PC-9 (cell line): ENCODE results near the gene FEN1. TPM values are rescaled to one million over a fixed set of nuclear protein-coding genes. Genes with fewer than 3 reads are reported as not detected.

Source experiments
- BruUV-seq: library from RNA; stranded (reverse); fragments of 400-500 nt; replicated peaks from 2 replicates; lab custom pipeline; 2021; lab: Mats Ljungman, UMichigan
- CTCF ChIA-PET: fragments of 300-600 bp; sonication (Branson Sonifier 250); formaldehyde crosslinking; loops from one replicate; lab custom pipeline; 2022; ENCODE audit warnings: antibody characterized with exemption; lab: Charles Lee
- POLR2A ChIA-PET: fragments of 300-600 bp; sonication (Branson Sonifier 250); formaldehyde crosslinking; loops from one replicate; lab custom pipeline; 2022; ENCODE audit warnings: antibody characterized with exemption; ENCODE audit not compliant: unreplicated experiment; lab: Charles Lee
- DNase-seq, 2 experiments: peaks; one replicate each; pipeline versions ENCODE4 v3.0.0 to v3.0.0-alpha.2; 2015 to 2022; ENCODE audit warnings: mixed read lengths in 1 of 2
- H2AFZ ChIP-seq: fragments of 200-600 bp; sonication (generic); 2 replicates; pipeline ENCODE4 v1.8.1; 2017; ENCODE audit warnings: antibody characterized with exemption
- H3F3A ChIP-seq: fragments of 200-600 bp; sonication (generic); 2 replicates; pipeline ENCODE4 v1.8.1; 2017; ENCODE audit warnings: antibody characterized with exemption, mild to moderate bottlenecking, low read depth; ENCODE audit not compliant: insufficient read depth
- H3K27ac ChIP-seq: fragments of 200-600 bp; sonication (generic); 2 replicates; pipeline ENCODE4 v1.6.1; 2016; ENCODE audit warnings: mixed run types
- H3K27me3 ChIP-seq: fragments of 200-600 bp; sonication (generic); 2 replicates; pipeline ENCODE4 v1.6.1; 2016; ENCODE audit warnings: low read depth, mixed run types; ENCODE audit not compliant: insufficient read depth
- H3K36me3 ChIP-seq: fragments of 200-600 bp; sonication (generic); 2 replicates; pipeline ENCODE4 v1.6.1; 2016; ENCODE audit warnings: low read depth, mixed run types
- H3K4me1 ChIP-seq: fragments of 200-600 bp; sonication (generic); replicated peaks from 2 replicates; pipeline ENCODE4 v1.6.1; 2016; ENCODE audit warnings: mixed run types; ENCODE audit not compliant: insufficient read depth
- H3K4me2 ChIP-seq: fragments of 200-600 bp; sonication (generic); 2 replicates; pipeline ENCODE4 v1.6.1; 2017; ENCODE audit warnings: mixed run types
- H3K4me3 ChIP-seq: fragments of 200-600 bp; sonication (generic); 2 replicates; pipeline ENCODE4 v1.6.1; 2016; ENCODE audit warnings: mixed run types
- H3K79me2 ChIP-seq: fragments of 200-600 bp; sonication (generic); 2 replicates; pipeline ENCODE4 v1.6.1; 2017; ENCODE audit warnings: low read depth, mixed run types
- H3K9me2 ChIP-seq: fragments of 200-600 bp; sonication (generic); 2 replicates; pipeline ENCODE4 v1.8.1; 2017; ENCODE audit warnings: mild to moderate bottlenecking; ENCODE audit not compliant: insufficient read depth
- H3K9me3 ChIP-seq: fragments of 200-600 bp; sonication (generic); 2 replicates; pipeline ENCODE4 v1.8.1; 2016; ENCODE audit warnings: low read depth; ENCODE audit not compliant: insufficient read depth
- H4K20me1 ChIP-seq: fragments of 200-600 bp; sonication (generic); 2 replicates; pipeline ENCODE4 v1.8.1; 2017; ENCODE audit not compliant: insufficient read depth
- EZH2 ChIP-seq: fragments of 200-600 bp; sonication (generic); IDR thresholded peaks from 2 replicates; pipeline ENCODE4 v1.8.0; 2017; ENCODE audit warnings: antibody characterized with exemption, low read depth
- intact Hi-C: fragments of 100-400 bp; cut with micrococcal nuclease; formaldehyde crosslinking; loops from one replicate; pipeline ENCODE4 v1.10.0; 2022; ENCODE audit not compliant: unreplicated experiment
- total RNA-seq: library from RNA; stranded (reverse); gene quantifications from 2 replicates; pipeline ENCODE4 v1.2.3, GENCODE V29; 2021
- TF ChIP-seq, protein P1 (sequence below): fragments of 200-600 bp; sonication (generic); conservative IDR thresholded peaks from 2 replicates; pipeline ENCODE4 v1.6.1; 2017; ENCODE audit warnings: mixed run types, antibody characterized with exemption, mild to moderate bottlenecking, moderate library complexity

Gene FEN1
- total RNA-seq, 1 experiment from 2014 or later, result 60.9 TPM

DNA sequence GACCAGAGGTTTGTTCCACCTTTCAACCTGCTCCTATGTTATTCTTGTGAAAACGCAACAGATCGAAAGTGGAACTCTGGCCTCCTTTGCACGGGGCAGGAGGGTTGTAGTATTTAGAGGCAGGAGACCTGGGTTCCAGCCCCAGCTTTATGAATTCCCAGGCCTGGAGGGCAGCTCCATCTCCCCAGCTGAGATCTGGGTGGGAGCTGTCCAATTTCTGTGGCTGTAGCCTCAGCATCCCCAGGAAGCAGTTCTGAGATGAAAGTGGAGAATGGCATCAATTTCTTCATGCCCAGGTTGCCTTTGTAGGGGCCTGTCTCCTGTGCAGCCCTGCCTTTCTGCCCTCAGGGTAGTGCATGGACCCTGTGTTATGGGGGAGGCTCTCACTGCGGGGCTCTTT, 39.5 kb downstream of the FEN1 start:
- no peaks in the 10 kb centered on the region for H3K79me2 ChIP-seq
- no peak overlapping the region for H3K4me3 ChIP-seq
- TF ChIP-seq, protein P1, sequence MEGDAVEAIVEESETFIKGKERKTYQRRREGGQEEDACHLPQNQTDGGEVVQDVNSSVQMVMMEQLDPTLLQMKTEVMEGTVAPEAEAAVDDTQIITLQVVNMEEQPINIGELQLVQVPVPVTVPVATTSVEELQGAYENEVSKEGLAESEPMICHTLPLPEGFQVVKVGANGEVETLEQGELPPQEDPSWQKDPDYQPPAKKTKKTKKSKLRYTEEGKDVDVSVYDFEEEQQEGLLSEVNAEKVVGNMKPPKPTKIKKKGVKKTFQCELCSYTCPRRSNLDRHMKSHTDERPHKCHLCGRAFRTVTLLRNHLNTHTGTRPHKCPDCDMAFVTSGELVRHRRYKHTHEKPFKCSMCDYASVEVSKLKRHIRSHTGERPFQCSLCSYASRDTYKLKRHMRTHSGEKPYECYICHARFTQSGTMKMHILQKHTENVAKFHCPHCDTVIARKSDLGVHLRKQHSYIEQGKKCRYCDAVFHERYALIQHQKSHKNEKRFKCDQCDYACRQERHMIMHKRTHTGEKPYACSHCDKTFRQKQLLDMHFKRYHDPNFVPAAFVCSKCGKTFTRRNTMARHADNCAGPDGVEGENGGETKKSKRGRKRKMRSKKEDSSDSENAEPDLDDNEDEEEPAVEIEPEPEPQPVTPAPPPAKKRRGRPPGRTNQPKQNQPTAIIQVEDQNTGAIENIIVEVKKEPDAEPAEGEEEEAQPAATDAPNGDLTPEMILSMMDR, result no peak
- no peak for TF ChIP-seq EZH2
- H3K9me2 ChIP-seq, result no peaks in the 10 kb centered on the region
- H3K27me3 ChIP-seq, result no peaks in the 10 kb centered on the region
- no peaks in the 10 kb centered on the region for H3K9me3 ChIP-seq
- no peaks in the 10 kb centered on the region for H4K20me1 ChIP-seq
- no peak overlapping the region for H2AFZ ChIP-seq
- intact Hi-C loops, result no loop called here
- no peak for DNase-seq
- H3F3A ChIP-seq, result no peaks in the 10 kb centered on the region
- H3K4me2 ChIP-seq, result no peak overlapping the region
- 0 out of 2 replicates have a peak, but pooled peaks cover 5% of the 10 kb centered on the region for H3K4me1 ChIP-seq
- no peaks in the 10 kb centered on the region for H3K36me3 ChIP-seq
- POLR2A ChIA-PET, result interaction anchor here (0.6 kb wide), 1 partner anchor 139 kb away, joined by 5 read pairs; no protein-coding TSS in a partner anchor
- no peak overlapping the region for H3K27ac ChIP-seq
- BruUV-seq, result no TSS peak
- CTCF ChIA-PET, result no interaction called here

DNA sequence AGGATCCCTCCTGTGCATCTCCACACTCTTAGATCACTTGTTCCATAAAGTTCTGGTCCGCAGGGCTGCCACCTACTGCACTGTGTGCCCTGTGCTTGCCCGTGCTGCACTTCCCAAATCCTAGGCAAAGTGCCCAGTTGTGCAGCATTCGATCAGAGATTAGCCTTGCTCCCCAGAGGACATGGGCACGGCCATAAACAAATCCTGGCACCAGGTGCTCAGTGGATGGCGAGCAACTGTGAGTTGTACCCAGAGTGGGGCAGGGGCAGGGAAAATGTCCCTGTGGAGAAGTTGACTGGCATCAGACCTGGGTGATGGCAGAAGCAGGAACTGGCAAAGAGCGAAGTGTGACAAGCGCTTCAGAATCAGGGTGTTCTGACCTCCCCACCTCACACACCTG, 40.0 kb downstream of the FEN1 start:
- no peaks in the 10 kb centered on the region for H3K27me3 ChIP-seq
- H3K9me2 ChIP-seq, result no peaks in the 10 kb centered on the region
- no peaks in the 10 kb centered on the region for H4K20me1 ChIP-seq
- no peak overlapping the region for H3K4me2 ChIP-seq
- no peak overlapping the region for H3K27ac ChIP-seq
- no peaks in the 10 kb centered on the region for H3K79me2 ChIP-seq
- TF ChIP-seq EZH2, result no peak
- TF ChIP-seq, protein P1, result no peak
- POLR2A ChIA-PET, result interaction anchor here (0.6 kb wide), 1 partner anchor 18 kb away, joined by 6 read pairs; no protein-coding TSS in a partner anchor
- no TSS peak for BruUV-seq
- intact Hi-C loops, result no loop called here
- CTCF ChIA-PET, result no interaction called here
- H3K36me3 ChIP-seq, result no peaks in the 10 kb centered on the region
- no peaks in the 10 kb centered on the region for H3K9me3 ChIP-seq
- DNase-seq, result no peak
- H3K4me3 ChIP-seq, result no peak overlapping the region
- H3F3A ChIP-seq, result no peaks in the 10 kb centered on the region
- H3K4me1 ChIP-seq, result 0 out of 2 replicates have a peak, but pooled peaks cover 5% of the 10 kb centered on the region
- H2AFZ ChIP-seq, result no peak overlapping the region

DNA sequence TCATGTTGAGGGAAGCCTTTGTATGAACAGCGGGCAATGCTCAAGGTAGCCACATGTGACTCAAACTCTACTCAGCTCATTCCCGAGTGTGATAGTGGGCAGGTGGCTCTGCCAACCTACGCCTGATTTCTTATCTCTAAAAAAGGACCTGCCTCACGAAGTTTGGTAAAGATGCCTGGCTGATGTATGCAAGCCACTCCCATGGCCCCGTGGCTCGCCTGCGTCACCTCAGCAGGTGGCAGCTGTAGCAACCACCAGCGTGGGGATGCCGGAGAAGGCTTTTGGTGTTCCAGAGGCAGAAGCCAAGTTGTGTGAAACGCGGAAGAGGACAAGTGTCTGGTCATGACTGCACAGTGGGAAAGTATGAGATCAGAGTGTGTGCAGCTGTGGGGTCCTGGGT, 40.8 kb downstream of the FEN1 start:
- no peaks in the 10 kb centered on the region for H3F3A ChIP-seq
- H3K4me1 ChIP-seq, result 0 out of 2 replicates have a peak, but pooled peaks cover 5% of the 10 kb centered on the region
- H3K4me2 ChIP-seq, result no peak overlapping the region
- DNase-seq, result no peak
- no peaks in the 10 kb centered on the region for H3K9me3 ChIP-seq
- CTCF ChIA-PET, result interaction anchor here (0.6 kb wide), 1 partner anchor 33 kb away, joined by 6 read pairs; no protein-coding TSS in a partner anchor
- POLR2A ChIA-PET, result interaction anchor here (0.6 kb wide), 1 partner anchor 18 kb away, joined by 6 read pairs; no protein-coding TSS in a partner anchor
- H3K4me3 ChIP-seq, result no peak overlapping the region
- no peaks in the 10 kb centered on the region for H3K79me2 ChIP-seq
- no TSS peak for BruUV-seq
- H3K27me3 ChIP-seq, result no peaks in the 10 kb centered on the region
- H3K36me3 ChIP-seq, result no peaks in the 10 kb centered on the region
- no peaks in the 10 kb centered on the region for H4K20me1 ChIP-seq
- intact Hi-C loops, result no loop called here
- TF ChIP-seq EZH2, result no peak
- TF ChIP-seq, protein P1, result no peak
- H3K9me2 ChIP-seq, result no peaks in the 10 kb centered on the region
- no peak overlapping the region for H2AFZ ChIP-seq
- H3K27ac ChIP-seq, result no peak overlapping the region
